Cortex of kidney (tissue), 1 donor: ENCODE data around the gene CDKN3.
"Not testable (repeated sequence)": the region's sequence is repeated elsewhere in the genome, so short reads cannot be mapped to it uniquely, and the experiment has no call there.

Experiments used
- DNase-seq: peaks from one replicate; lab custom pipeline; 2025; lab: John Stamatoyannopoulos, UW

Gene CDKN3

DNA sequence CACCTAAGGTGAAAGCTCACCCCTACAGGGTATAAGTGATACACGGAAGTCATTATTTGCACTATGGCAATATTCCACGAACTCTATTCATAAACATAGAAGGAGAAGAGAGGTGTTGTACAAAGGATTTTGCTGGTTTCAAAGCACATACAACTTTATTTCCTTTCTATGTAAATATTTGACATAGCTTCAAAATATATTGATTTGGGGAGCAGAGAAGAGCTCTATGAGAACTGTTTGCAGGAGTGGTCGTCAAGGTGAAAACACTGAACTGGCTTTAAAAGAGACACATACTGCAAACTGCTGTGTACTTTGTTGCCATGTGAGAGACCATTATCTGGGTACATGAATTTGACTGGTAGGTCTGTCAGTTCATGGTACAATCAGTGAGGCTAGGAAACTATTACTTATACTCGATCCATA lies 27.7 kb downstream of the CDKN3 start:
- no peak for DNase-seq

DNA sequence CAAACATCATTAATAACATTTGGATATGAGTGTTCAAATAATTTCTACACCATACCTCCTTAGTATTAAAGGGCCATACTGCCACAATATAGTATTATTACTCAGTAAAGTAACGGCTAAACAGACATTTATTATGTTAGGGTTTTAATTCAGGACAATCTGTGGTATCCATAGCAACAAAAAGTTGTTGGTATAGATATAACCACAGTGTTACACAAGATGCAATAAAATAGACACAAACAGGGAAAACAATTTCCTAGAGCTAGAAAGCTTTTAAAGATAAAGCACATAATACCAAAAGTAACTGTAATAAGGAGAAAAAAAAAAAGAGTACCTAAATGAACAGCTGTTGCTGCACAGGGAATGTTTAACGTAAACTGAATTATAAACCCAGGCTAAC lies 28.3 kb downstream of the CDKN3 start:
- no peak for DNase-seq

DNA sequence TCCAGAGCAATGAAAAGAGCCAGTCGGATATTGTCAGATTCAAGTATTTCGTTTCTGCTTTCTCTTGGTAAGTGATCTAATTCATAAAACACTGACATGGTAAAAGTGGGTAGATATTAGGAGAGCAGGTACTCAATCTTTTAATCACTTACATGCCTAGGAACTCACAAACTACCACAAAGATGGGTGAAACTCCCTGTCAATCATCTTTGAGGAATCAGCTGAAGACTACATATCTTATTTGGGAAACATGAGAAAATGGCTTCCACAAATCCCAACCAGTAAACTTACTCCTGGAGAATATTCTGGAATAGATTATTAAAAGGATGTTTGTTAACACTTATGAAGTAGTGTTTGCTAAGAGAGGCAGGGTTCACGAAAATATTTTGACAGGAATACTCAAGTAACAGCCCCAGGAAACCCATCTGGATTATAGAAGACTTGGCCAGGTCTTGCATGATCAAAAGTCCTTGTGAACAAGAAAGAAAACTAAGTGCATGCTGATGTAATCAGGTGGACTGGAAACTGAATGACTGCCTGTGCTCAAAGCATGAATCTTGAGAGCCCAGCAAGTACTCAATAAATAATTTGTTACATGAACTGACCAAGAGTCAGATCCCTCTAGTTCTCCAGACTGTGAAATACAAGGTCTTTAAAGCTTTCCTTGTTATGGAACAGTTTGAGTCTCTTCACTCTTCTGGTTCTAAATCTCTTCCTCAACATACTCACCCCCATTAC lies 28.9 kb downstream of the CDKN3 start:
- no peak for DNase-seq

DNA sequence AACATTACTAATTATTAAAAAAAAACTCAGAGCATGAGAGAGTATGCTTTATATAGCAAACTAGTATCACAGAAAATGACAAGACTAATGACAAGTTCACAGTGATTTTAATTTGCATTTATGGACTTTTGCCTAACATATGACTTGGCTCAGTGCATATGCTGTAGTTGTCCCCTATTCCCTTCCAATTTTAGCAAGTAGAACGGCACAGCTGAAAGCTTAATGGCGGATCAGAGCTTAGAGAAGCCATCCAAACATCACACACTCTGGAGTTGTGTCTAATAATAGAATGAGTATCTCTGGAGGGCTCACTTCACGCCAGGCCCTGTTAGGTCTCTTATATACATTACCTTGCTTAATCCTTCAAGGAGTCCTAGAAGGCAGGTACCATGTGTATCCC lies 31.1 kb downstream of the CDKN3 start:
- DNase-seq, result no peak

DNA sequence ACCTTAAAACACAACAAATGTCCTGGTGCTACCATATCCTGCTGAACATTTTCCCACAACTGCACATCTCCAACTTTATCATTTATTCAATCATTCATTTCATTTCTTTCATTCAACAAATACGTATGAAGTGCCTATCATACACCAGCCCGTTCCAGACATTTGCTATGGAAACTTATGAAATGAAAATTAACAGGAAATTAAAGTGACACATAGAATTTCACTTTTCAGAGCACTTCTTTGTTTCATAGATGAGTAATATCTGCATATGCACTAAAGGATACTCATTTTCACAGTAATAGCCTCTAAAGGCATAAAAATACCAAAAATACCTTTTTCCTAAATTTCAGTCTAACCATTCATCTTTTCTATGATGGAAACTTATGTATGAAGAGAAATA lies 31.7 kb downstream of the CDKN3 start:
- DNase-seq, result no peak

DNA sequence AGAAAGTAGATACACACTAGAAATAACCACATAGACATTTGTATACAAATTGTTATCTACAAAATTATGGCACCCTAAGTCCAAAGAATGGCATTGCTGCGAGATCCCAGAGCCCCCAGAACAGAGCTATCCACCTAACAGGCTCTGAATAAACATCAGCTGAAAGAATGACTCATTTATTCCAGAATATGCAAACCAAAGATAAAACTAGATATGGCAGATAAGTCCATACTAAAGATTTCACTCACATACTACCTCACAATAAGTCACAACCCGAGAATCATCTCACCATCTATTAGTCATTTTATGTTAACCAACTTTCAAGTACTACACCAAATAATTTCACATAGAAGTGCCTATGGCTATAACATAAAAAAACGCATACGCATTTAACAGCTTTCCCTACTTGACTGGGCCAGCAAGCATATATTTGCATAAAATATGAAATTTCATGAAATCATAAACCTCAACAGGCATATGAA lies 38.7 kb downstream of the CDKN3 start:
- no peak for DNase-seq

DNA sequence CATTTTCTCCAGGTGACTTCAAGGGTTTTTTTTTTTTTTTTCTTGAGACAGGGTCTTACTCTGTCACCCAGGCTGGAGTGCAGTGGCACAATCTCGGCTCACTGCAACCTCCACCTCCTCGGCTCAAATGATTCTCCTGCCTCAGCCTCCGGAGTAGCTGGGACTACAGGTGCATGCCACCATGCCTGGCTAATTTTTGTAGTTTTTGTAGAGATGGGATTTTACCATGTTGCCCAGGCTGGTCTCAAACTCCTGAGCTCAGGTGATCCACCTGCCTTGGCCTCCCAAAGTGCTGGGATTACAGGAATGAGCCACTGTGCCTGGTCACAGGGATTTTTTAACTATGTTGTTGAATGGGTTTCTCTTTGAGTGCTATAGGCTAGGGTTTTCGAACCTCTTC lies 41.1 kb downstream of the CDKN3 start:
- DNase-seq, result not testable (repeated sequence)

DNA sequence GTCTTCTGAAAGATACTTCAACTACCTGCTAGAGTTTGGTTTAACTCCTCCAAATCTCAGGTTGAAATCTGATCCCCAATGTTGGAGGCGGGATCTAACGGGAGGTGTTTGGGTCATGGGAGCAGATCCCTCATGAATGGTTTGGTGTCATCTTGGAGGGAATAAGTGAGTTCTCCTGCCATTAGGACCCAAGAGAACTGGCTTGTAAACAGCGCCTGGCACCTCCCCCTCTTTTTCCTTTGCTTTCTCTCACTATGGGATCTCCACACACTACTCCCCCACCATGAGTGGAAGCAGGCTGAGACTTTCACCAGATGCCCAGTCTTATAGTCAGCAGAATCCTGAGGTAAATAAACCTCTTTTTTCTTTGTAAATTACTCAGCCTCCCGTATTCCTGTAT lies 41.9 kb downstream of the CDKN3 start:
- DNase-seq, result no peak

DNA sequence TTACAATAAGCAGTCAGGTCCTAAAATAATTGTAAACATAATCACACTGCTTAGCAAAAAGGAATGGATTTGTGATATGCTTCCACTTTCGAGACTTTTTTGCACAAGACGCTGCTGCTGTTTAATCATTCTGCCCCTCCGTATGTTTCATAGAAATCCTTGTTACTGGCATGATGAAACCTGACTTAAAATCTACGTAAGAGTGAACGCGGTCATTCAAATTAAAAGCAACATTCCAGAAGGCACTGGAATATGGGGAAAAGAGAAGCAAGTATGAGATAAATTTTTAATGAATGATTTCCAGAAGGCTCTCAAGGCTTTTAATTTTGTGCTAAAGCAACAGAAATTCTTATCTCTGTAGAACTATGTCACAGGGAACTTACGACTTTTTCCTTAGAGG lies 43.2 kb downstream of the CDKN3 start:
- no peak for DNase-seq

DNA sequence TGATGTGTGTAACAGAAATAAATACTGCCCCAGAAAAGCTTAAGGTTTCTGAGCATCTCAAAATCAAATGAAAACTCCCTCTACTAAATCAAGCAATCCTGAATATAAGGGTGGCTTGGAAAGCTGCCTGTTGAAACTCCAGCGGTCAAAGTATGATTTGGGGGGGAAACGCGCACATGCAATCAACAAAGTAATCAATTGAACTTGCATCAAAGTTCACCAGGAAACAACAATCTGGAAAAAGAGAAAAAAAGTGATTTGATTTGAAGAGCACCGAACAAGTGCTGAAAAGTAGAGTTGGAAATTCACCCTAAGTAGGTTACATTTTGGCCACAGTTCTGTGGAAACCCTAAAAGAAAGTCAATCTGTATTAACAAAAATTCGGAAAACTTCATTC lies 43.7 kb downstream of the CDKN3 start:
- no peak for DNase-seq

DNA sequence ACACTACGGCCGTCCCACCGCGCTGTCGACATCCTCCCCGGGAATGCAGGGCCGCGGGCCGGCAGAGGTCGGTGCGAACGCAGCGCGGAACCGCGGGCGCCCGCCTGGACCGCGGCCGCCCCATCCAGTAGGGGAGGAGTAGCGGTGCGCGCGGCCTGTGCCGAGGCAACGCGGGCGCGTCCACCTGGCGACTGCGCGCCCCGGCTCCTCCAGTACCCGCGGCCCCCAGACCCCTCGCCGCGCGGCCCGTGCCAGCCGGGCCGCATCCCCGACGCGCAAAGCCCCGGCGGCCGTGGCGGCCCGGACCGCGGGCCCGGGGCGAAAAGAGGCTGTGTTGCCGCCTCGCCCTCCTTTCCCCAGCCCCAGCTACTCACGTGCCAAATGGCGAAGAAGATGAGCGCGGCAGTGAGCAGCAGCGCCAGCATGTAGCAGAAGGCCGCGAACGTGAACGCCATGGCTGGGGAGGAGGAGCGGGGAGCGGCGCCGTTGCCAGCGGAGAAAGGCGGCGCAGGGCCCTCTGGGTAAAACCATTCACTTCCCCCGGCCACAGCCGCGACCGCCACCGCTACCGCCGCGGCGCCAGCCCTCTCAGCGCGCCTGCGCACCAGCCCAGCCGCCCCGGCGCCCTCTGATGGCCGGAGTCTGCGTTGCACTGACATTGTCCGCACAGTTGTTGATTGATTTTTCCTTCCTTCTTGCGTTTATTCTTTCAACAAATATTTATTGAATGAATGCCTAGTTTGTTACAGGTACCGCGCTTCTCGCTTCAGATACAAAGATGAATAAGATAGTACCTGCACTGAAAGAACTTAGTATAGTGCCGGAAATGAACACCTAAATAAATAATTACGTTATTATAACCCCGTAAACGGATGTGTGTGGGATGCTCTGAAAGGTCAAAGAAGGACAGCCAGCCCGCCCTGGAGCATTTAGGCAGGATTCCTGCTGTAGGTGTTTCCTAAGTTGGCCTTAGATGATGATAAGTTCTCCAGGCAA lies 44.4 kb downstream of the CDKN3 start, which contains the start of gene CNIH1:
Gene CNIH1, minus strand, starts transcription at position 502 of the 996 bp plus-strand sequence. Its CDS starts 47 bp downstream, at position 455.
- DNase-seq, result no peak

DNA sequence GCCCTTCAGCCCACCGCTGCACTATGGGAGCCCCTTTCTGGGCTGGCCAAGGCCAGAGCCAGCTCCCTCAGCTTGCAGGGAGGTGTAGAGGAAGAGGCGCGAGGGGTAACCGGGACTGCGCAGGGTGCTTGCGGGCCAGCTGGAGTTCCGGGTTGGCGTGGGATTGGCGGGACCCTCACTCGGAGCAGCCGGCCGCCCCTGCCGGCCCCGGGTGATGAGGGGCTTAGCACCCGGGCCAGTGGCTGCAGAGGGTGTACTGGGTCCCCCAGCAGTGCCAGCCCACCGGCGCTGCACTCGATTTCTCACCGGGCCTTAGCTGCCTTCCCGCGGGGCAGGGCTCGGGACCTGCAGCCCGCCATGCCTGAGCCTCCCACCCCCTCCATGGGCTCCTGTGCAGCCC lies 46.2 kb downstream of the CDKN3 start:
- DNase-seq, result not testable (repeated sequence)

DNA sequence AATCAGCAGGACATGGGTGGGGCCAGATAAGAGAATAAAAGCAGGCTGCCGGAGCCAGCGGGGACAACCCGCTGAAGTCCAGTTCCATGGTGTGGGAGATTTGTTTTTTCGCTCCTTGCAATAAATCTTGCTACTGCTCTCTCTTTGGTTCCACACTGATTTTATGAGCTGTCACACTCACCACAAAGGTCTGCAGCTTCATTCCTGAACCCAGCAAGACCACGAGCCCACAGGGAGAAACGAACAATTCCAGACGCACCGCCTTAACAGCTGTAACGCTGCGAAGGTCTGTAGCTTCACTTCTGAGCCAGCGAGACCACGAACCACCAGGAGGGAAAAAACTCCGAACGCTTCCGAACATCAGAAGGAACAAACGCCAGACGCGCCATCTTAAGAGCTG lies 47.2 kb downstream of the CDKN3 start:
- DNase-seq, result no peak

DNA sequence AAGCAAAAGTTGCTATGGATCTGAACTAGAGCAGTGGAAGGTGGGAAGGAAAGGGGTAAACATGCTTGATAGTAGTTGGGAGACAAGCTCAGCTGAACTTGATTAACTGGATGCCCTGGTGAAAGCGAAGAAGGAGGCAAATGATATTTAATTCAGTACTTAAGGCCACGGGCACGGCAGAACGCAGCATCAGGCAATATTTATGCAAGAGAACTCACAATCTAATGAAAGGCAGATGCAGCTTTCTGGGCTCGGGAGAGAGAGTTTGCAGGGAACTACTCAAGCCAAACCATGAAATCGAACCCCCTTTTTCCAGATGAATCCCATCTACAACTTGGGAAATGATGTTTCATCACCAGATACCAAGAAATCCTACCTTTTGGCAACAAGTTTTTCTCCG lies 47.9 kb downstream of the CDKN3 start:
- DNase-seq, result no peak

DNA sequence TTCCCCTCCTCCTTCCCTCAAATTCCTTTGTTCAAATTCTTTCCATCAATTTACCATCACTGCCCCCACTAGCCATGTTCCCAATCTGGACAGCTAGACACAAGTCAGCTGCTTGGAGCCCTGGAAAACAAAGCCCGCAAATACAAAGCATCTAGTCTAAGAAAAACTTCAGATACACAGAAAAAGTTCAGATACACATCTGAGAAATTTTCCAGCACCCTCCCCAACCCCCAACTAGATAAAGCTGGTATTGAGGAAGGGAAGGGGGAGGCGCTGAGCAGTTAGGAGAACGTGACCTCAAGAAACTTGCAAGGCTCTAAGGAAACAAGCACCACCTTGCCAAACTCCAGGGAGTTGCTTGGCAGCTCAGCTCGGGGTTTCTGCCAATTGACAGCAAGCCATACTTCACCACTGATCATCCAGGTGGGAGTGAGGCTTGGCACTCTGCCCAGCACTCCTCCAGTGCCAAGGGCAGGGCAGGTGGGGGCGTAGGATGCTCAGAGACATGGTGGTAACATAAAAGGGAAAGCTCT lies 49.4 kb downstream of the CDKN3 start:
- DNase-seq, result no peak

DNA sequence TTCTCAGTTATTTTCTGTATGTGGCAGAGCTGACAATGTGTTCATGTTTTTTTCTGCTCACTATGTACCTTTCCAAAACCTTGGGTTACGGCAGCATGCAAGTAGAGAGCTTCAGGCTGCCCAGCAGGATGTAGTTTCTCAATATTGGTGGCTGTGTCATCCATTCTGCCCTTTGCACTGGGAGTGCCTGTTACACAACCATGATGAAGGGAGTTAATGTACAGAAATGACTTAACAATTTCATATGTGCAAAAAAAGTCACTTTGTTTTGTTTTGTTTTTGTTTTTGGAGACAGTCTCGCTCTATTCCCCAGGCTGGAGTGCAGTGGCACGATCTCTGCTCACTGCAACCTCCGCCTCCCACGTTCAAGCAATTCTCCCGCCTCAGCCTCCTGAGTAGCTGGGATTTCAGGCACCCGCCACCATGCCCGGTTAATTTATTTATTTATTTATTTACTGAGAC lies 50.5 kb downstream of the CDKN3 start:
- no peak for DNase-seq

DNA sequence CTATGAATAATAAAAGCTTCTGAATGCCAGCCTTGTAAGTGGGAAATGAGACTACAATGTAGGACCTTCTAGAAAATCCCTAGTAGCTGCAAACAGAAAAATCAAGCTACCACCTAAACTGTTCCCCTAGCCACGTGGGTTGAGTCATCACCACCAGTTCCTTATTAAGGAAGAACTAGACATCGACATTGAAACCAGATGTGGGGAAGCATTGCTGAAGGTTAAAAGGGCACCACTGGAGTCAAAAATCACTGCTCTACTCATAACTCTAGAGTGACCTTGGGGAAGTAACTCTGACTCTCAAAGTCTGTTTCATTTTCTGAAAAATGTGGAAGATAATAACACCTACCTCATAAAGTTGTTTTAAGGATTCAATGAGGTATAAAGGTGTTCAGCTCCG lies 53.7 kb downstream of the CDKN3 start:
- DNase-seq, result no peak

DNA sequence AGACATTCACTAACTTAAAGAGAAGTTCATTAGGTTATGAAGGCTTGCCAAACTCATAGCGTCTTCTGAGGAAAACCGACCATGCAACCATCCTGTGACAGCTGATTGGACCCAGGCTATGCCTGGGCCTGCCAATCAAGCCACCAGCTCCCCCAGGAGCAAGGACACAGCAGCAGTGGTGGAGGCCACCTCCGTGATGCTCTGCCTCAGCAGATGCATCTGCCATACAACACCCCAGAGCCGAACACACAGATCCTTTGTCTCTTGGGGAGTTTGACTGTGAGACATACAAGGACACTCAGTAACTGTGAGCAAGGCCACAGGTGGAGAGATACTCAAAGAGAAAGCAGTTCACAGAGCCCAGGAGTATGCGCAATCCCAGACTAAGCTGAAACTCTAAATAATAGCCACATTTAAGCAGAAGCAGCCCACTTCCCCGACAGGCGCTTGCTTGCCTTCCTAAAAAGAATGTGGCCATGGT lies 54.4 kb downstream of the CDKN3 start:
- no peak for DNase-seq

DNA sequence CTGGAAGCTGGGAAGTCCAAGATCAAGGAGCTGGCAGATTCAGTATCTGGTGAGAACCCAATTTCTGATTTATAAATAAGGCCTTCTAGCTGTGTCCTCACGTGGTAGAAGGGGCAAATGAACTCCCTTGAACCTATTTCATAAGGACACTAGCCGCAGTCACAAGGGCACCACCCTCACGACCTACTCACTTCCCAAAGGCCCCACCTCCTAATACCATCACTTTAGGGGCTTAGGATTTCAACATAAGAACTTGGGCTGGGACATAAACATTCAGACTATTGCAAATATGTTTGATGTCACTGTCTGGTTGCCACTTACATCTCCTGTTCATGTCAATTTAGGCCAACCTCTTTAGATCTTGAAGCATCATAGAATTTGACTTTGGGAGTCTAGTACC lies 55.2 kb downstream of the CDKN3 start:
- no peak for DNase-seq

DNA sequence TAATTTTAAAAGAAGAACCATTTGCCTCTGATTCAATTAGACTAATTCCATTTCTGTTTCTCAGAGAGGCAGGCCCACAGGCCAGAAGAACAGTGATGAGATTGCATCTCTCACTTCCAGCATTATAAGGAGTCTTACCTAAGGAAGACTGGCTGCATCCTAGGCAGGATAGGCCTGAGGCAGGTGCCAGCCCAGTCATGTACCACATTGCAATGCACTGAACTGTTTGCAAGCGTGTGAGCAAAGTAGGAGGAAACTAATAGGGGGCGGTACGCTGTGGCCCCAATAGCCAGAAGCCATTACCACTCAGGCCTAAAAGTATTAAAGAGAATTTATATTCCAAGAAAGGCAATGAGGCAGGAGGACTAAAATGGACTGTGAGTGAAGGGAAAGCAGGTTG lies 56.4 kb downstream of the CDKN3 start:
- DNase-seq, result no peak

DNA sequence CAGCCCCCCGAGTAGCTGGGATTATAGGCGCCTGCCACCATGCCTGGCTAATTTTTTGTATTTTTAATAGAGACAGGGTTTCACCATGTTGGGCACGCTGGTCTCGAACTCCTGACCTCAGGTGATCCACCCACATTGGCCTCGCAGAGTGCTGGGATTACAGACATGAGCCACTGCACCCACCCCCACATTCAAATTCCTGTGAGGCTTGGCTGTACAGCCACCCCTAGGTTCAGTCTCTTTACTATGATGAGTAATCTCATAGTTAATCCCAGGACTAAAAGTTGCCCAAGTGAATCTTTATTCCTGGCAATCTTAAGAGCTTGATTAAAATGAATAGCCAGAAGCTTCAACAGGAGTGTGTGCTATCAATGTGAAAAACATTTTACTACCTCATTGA lies 57.2 kb downstream of the CDKN3 start:
- DNase-seq, result not testable (repeated sequence)

DNA sequence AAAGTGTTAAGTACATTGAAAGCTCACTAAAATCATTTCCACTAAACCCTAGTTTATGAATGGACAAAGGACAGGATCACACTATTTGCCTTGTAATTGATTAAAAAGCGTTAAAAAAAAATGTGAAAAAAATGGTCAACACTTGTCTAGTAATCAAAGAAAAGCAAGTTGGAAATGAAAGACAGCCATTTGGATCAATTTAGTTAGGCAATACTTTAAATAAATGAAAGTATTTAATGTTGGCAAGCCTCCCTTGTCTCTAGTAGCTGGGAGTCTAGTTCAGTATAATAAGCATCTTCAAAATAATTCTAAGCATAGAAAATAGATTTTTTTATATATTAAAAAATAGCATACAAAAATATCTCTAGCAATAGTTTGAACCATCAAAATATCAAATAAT lies 58.6 kb downstream of the CDKN3 start:
- DNase-seq, result no peak
